Fibroblast of the aortic adventitia (primary cell): Measurements from ENCODE around the gene AGTRAP. TPM values are rescaled to one million over a fixed set of nuclear protein-coding genes. Genes with fewer than 3 reads are reported as not detected.
A peak's percentile ranks its signal among the peaks of the same experiment; 100 is the strongest.

ENCODE experiments used
- DNase-seq: peaks from one replicate; pipeline ENCODE4 v3.0.0-alpha.2; 2010; ENCODE audit warnings: low read depth
- H3K4me3 ChIP-seq: 2 replicates; pipeline ENCODE4 v1.5.1; 2011; ENCODE audit warnings: low read depth, mild to moderate bottlenecking, control low read depth, low read length, moderate library complexity
- CTCF ChIP-seq: IDR thresholded peaks from 2 replicates; pipeline ENCODE4 v1.5.1; 2011; ENCODE audit warnings: mild to moderate bottlenecking, low read length, control low read depth, inconsistent platforms; ENCODE audit not compliant: insufficient read depth
- total RNA-seq: library from RNA; depleted of rRNA; stranded (reverse); fragments of >200 nt; gene quantifications from 2 replicates; pipeline ENCODE4 v1.2.3, GENCODE V29; 2012; ENCODE audit warnings: low replicate concordance

Gene AGTRAP, protein sequence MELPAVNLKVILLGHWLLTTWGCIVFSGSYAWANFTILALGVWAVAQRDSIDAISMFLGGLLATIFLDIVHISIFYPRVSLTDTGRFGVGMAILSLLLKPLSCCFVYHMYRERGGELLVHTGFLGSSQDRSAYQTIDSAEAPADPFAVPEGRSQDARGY
- total RNA-seq, result 15.0 and 49.4 TPM in 2 replicates

GRCh38 chr1:11735854-11736745 lies at the start of gene AGTRAP:
AGTRAP (plus strand) TSS chr1:11736136; CDS start chr1:11736209, 73 bp downstream.
- peak; percentile 93 for DNase-seq
- peak within 1 kb of the TSS; percentile 99 for H3K4me3 ChIP-seq
- peak; percentile 2 for TF ChIP-seq CTCF

DNA sequence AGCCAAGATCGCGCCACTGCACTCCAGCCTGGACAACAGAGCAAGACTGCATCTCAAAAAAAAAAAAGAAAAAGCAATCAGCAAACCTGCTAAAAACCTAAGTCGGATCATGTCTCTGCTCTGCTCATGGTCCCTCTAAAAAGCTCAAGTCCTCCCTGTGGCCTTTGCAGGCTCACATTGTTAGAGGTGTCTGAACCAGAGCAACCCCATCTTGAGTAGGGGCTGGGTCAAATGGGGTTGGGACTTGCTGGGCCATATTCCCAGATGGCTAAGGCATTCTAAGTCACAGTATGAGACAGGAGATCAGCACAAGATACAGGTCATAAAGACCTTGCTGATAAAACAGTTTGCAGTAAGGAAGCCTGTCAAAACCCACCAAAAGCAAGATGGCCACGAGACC lies 47.4 kb upstream of the AGTRAP start:
- TF ChIP-seq CTCF, result no peak
- DNase-seq, result no peak
- no peak overlapping the region for H3K4me3 ChIP-seq

DNA sequence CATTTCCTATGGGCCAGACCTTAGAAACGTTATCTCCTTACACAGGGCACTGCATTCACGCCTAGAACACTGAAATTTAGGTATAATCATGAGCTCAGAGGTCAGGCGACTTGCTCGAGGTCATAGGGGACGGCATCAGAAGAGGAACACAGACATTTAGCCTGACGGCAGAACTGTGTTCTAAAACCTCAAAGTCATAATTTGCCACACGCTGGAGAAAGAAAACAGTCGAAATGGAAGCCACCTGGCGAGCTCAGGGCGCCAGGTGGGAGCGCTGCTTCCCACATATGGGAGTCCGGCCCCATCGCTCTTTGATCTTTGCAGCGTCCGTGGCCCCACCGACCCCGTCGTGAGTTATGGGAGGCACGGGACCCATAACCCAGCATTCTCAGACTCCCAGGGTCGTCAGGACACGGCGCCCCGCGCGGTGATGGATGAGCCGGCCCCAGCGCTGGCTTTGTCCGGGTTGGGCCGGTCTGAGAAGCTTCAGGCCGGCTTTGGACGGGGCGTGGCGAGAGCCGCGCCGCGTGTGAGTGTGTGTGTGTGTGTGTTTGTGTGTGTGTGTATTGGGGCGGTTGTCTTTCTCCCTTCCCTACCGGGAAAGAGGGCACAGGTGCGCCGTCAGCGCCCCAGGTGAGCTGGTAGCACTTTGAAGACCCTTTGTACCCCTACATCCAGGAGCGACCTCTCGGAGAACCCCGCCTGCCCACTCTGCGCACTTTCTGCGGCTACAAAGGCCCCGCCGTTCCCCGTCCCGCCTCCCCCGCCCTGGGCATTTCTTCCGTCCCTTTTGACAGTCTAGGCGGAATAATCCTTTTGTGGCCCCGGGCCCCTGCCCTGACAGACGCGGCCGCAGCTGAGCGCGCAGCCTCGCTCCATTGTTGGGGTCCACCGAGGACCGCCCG lies 45.3 kb upstream of the AGTRAP start:
- no peak for DNase-seq
- H3K4me3 ChIP-seq, result peak overlapping the region; percentile 31
- no peak for TF ChIP-seq CTCF

- TF ChIP-seq CTCF, result no peak
- DNase-seq, result no peak
- peak within 1 kb of the TSS; percentile 31 for H3K4me3 ChIP-seq
Measured at GRCh38 chr1:11691302-11691914, 44.5 kb upstream of the AGTRAP start, which contains the start of gene DRAXIN. DRAXIN (plus strand) TSS chr1:11691710; CDS start chr1:11706259, 14,549 bp downstream.

DNA sequence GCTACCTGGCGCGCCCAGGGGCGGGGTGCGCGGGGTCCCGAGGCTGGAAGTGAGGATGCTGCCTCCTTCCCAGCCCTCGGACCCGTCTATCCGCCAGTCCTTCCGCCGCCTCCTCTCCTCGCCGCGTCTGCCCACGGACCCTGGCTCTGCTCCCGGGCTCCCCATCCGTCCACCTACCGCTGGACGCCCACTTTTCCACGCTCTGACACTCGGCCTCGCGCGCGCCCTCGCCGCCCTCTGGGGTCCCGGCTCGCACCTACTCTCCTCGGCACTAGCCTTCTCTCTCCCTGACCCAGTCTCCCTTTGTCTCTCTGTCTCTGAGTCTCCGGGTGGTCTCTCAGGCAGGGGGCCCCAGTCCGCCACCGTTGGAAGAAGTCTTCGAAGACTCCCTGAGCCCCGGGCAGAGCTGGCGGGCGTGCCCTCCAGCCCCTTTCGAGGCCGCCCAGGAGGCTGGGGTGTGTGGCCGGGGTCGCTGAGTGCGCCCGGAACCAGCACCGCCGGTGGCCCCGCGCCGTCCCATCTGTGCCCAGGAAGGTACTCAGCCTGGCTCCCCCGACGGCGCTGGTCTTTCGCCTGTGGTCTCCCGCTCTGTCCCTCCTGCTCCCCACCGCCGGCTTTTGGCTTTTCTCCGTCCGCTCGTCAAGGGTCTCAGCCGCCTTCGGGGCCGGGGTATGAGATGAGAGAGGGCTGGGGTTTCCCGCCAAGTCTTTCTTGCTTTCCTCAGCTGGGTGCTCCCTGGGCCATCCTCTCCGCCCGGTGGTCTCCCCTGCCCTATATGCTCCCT lies 43.8 kb upstream of the AGTRAP start:
- TF ChIP-seq CTCF, result no peak
- no peak for DNase-seq
- no peak overlapping the region for H3K4me3 ChIP-seq
